ENCODE results near the gene KISS1. TPM values are rescaled to one million over a fixed set of nuclear protein-coding genes. Genes with fewer than 3 reads are reported as not detected.

The KISS1 gene
- total and polyA plus RNA-seq, 2 of the 4 experiments (the other 2 are of a cell fraction): 11.7 to 27.3 TPM

- H2BK120ac ChIP-seq (ENCODE audit: low read depth, low read length): peak overlapping the region; percentile 62; the same call in 1 of the 2 replicates
- in situ Hi-C loops (cut with MboI; ENCODE audit: low sequenced_read_pairs): no loop called here
- H3K23ac ChIP-seq (ENCODE audit: low read depth, low read length): 0 out of 2 replicates have a peak overlapping the region, but pooled peaks have one; percentile 11
- H3K36me3 ChIP-seq (ENCODE audit: control insufficient read depth, insufficient read depth, low read length): no peaks in the 10 kb centered on the region
- peak overlapping the region; percentile 58; the same call in 1 of the 2 replicates for H3K14ac ChIP-seq (replicated peaks; ENCODE audit: low read depth, low read length)
- no peaks in the 10 kb centered on the region for H3K27me3 ChIP-seq (ENCODE audit: control insufficient read depth, insufficient read depth, low read length)
- no peak overlapping the region for H3K27ac ChIP-seq (ENCODE audit: insufficient read depth, low read length)
- no peak overlapping the region for H3K9ac ChIP-seq (ENCODE audit: low read depth, low read length)
- H2BK20ac ChIP-seq (ENCODE audit: low read depth, low read length): peak overlapping the region; percentile 29; the same call in 1 of the 2 replicates
- CTCF ChIA-PET: no interaction called here
- no peak overlapping the region; the same call in 1 of the 2 replicates for H4K91ac ChIP-seq (ENCODE audit: insufficient read depth, low read depth, low read length)
- H4K8ac ChIP-seq (ENCODE audit: low read depth in 2 of 2, low read length in 2 of 2): no peak overlapping the region; a peak in 1 of 4 replicates
- H4K20me1 ChIP-seq (ENCODE audit: insufficient read depth, low read length): no peaks in the 10 kb centered on the region
- TF ChIP-seq, protein P1, sequence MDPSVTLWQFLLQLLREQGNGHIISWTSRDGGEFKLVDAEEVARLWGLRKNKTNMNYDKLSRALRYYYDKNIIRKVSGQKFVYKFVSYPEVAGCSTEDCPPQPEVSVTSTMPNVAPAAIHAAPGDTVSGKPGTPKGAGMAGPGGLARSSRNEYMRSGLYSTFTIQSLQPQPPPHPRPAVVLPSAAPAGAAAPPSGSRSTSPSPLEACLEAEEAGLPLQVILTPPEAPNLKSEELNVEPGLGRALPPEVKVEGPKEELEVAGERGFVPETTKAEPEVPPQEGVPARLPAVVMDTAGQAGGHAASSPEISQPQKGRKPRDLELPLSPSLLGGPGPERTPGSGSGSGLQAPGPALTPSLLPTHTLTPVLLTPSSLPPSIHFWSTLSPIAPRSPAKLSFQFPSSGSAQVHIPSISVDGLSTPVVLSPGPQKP (IDR thresholded peaks at IDR 0.05; ENCODE audit: borderline replicate concordance, low read depth, low read length): no peak
- no peak for TF ChIP-seq CTCF (conservative IDR thresholded peaks at IDR 0.05; ENCODE audit: low read depth, low read length)
- TF ChIP-seq RFX5 (IDR thresholded peaks at IDR 0.05; ENCODE audit: low read depth, low read length): no peak
- no peak for TF ChIP-seq RAD21 (IDR thresholded peaks at IDR 0.05; ENCODE audit: low read length)
- TF ChIP-seq MAZ (IDR thresholded peaks at IDR 0.05; ENCODE audit: borderline replicate concordance, low read depth, low read length): no peak
- TF ChIP-seq, protein P2, sequence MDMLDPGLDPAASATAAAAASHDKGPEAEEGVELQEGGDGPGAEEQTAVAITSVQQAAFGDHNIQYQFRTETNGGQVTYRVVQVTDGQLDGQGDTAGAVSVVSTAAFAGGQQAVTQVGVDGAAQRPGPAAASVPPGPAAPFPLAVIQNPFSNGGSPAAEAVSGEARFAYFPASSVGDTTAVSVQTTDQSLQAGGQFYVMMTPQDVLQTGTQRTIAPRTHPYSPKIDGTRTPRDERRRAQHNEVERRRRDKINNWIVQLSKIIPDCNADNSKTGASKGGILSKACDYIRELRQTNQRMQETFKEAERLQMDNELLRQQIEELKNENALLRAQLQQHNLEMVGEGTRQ (IDR thresholded peaks at IDR 0.05; ENCODE audit: low read depth, low read length): no peak
- no peak for TF ChIP-seq FOS (IDR thresholded peaks at IDR 0.05; ENCODE audit: low read depth, low read length)
- TF ChIP-seq CEBPB (IDR thresholded peaks at IDR 0.05; ENCODE audit: low read depth, low read length): no peak
- TF ChIP-seq MAFK (IDR thresholded peaks at IDR 0.05; ENCODE audit: low read depth, low read length): no peak
- TF ChIP-seq CHD1 (IDR thresholded peaks at IDR 0.05; ENCODE audit: low read depth, low read length): no peak
- TF ChIP-seq MXI1 (IDR thresholded peaks at IDR 0.05; ENCODE audit: borderline replicate concordance, low read depth, low read length): no peak
- no peak for TF ChIP-seq NFE2L2 (IDR thresholded peaks at IDR 0.05; ENCODE audit: low read depth, low read length)
- no peak for TF ChIP-seq RCOR1 (IDR thresholded peaks at IDR 0.05; ENCODE audit: insufficient replicate concordance, low read length)
- no peak for TF ChIP-seq BHLHE40 (IDR thresholded peaks at IDR 0.05; ENCODE audit: low read depth, low read length)
- no peak for TF ChIP-seq SMC3 (IDR thresholded peaks at IDR 0.05; ENCODE audit: low read depth, low read length)
- TF ChIP-seq POLR2A (IDR thresholded peaks at IDR 0.05; ENCODE audit: low read depth, low read length): no peak
- no peak overlapping the region for H2BK5ac ChIP-seq (ENCODE audit: low read depth, low read length, poor library complexity, severe bottlenecking)
- H2AK9ac ChIP-seq (replicated peaks; ENCODE audit: low read depth, low read length, poor library complexity): no peak overlapping the region
- peak overlapping the region; percentile 80; the same call in 1 of the 2 replicates for H2AK5ac ChIP-seq (ENCODE audit: low read depth, low read length)
- H3K4me3 ChIP-seq (ENCODE audit: insufficient read depth, low read depth, low read length): no peak overlapping the region
- H4K5ac ChIP-seq (ENCODE audit: low read depth, low read length): no peak overlapping the region
- WGBS, 2 experiments (ENCODE audit: extremely low coverage in 2 of 2, insufficient read length in 1 of 2): 86% methylated on average over 1 of the region's 5 CpGs; no CpG with 5 or more reads in 1 of the 2 experiments
- H3K79me1 ChIP-seq (ENCODE audit: low read depth in 1 of 2, low read length in 2 of 2): 0 out of 4 replicates have a peak, but pooled peaks cover 0 to 3% of the 10 kb centered on the region in 2 experiments
- H2BK15ac ChIP-seq (ENCODE audit: low read depth, low read length): no peak overlapping the region; the same call in 2 of the 3 replicates
- no peaks in the 10 kb centered on the region for H3K9me3 ChIP-seq (ENCODE audit: control insufficient read depth, insufficient read depth, low read length)
- ATAC-seq (ENCODE audit: low read depth): no peak
- H3K9me1 ChIP-seq (ENCODE audit: insufficient read depth, low read length): peaks cover 14% of the 10 kb centered on the region
- no TSS peak for BruUV-seq (replicated peaks)
- dilution Hi-C loops (cut with HindIII; ENCODE audit: low sequenced_read_pairs, unreplicated experiment): no loop called here
- intact Hi-C loops (cut with micrococcal nuclease): no loop called here
- POLR2A ChIA-PET (ENCODE audit: unreplicated experiment): no interaction called here
- peaks cover 4% of the 10 kb centered on the region; the same call in 1 of the 2 replicates for H3K4me1 ChIP-seq (ENCODE audit: control insufficient read depth, insufficient read depth, low read length)
- H3K4me2 ChIP-seq (ENCODE audit: low read depth, low read length): no peak overlapping the region
- no peak overlapping the region for H3K18ac ChIP-seq (ENCODE audit: low read depth, low read length)
- peak overlapping the region; percentile 26; the same call in 1 of the 2 replicates for H3K4ac ChIP-seq (ENCODE audit: low read depth, low read length)
- no peak for DNase-seq
- no peak overlapping the region for H3K56ac ChIP-seq (ENCODE audit: extremely low read depth, insufficient read depth, low read length)
- H2AFZ ChIP-seq (replicated peaks; ENCODE audit: low read length, poor library complexity): no peak overlapping the region
Measured at GRCh38 chr1:204176049-204176448, 20.2 kb downstream of the KISS1 start.

Measured in IMR-90 (cell line).